Right atrium auricular region (tissue), 2 donors: Measurements from ENCODE around the gene KCTD15. TPM values are rescaled to one million over a fixed set of nuclear protein-coding genes. Genes with fewer than 3 reads are reported as not detected.

ENCODE experiments used
- DNase-seq: peaks from one replicate; pipeline ENCODE4 v3.0.0-alpha.2; 2019; ENCODE audit warnings: low spot score
- H3K27ac ChIP-seq, 2 donors: fragments of 200-600 bp; sonication (generic); 1 replicate in 1 of 2; 2 replicates in 1 of 2; pipeline ENCODE4 v1.5.1; 2016 to 2019
- H3K27me3 ChIP-seq, 2 donors: fragments of 200-600 bp; sonication (generic); one replicate each; pipeline versions ENCODE4 v1.5.1 to v1.6.0; 2017 to 2019
- H3K36me3 ChIP-seq: fragments of 200-600 bp; sonication (generic); one replicate; pipeline ENCODE4 v1.5.1; 2016
- H3K4me1 ChIP-seq, 2 donors: fragments of 200-600 bp; sonication (generic); one replicate each; pipeline versions ENCODE4 v1.5.1 to v1.6.0; 2017 to 2019
- H3K4me3 ChIP-seq, 2 donors: fragments of 200-600 bp; sonication (generic); 1 replicate in 1 of 2; 2 replicates in 1 of 2; pipeline ENCODE4 v1.5.1; 2017 to 2019; ENCODE audit warnings: mild to moderate bottlenecking in 1 of 2, moderate library complexity in 1 of 2
- H3K9me3 ChIP-seq, 2 donors: fragments of 200-600 bp; sonication (generic); one replicate each; pipeline ENCODE4 v1.5.1; 2019
- CTCF ChIP-seq, 2 donors: fragments of 200-600 bp; sonication (generic); IDR thresholded peaks; one replicate each; pipeline ENCODE4 v1.5.1; 2019; ENCODE audit warnings: antibody characterized with exemption in 2 of 2
- total RNA-seq, 2 donors: library from RNA; depleted of rRNA; stranded (reverse); fragments of >200 nt; gene quantifications; one replicate each; pipeline ENCODE4 v1.1.0, GENCODE V29; 2016

Gene KCTD15
- total RNA-seq, 2 donors from 2014 or later, result 8.6 to 24.4 TPM

- Histone ChIP-seq H3K4me3 (no peak overlapping the region), H3K4me1 (no peaks in the 10 kb centered on the region)
- TF ChIP-seq CTCF (IDR thresholded peaks at IDR 0.05), result no peak
Measured at GRCh38 chr19:33840783-33841182, 44.1 kb downstream of the KCTD15 start.

GRCh38 chr19:33841685-33842084 is 45.0 kb downstream of the KCTD15 start:
- no peak overlapping the region for H3K4me3 ChIP-seq
- no peak for DNase-seq
- no peaks in the 10 kb centered on the region for H3K9me3 ChIP-seq
- no peaks in the 10 kb centered on the region for H3K4me1 ChIP-seq
- H3K27ac ChIP-seq, result no peak overlapping the region
- no peak for TF ChIP-seq CTCF (IDR thresholded peaks at IDR 0.05)
- no peaks in the 10 kb centered on the region for H3K36me3 ChIP-seq
- H3K27me3 ChIP-seq, result no peaks in the 10 kb centered on the region

More at GRCh38 chr19:33840783-33841182, 44.1 kb downstream of the KCTD15 start:
- Histone ChIP-seq H3K36me3 (no peaks in the 10 kb centered on the region), H3K9me3 (no peaks in the 10 kb centered on the region), H3K27me3 (no peaks in the 10 kb centered on the region), H3K27ac (no peak overlapping the region)
- peak; percentile 43 for DNase-seq

- Histone ChIP-seq H3K4me1 (no peaks in the 10 kb centered on the region), H3K27me3 (no peaks in the 10 kb centered on the region), H3K9me3 (no peaks in the 10 kb centered on the region), H3K4me3 (no peak overlapping the region), H3K27ac (no peak overlapping the region), H3K36me3 (no peaks in the 10 kb centered on the region)
- DNase-seq, result no peak
- TF ChIP-seq CTCF (IDR thresholded peaks at IDR 0.05), result no peak
Measured at GRCh38 chr19:33844478-33844877, 47.8 kb downstream of the KCTD15 start.

GRCh38 chr19:33845498-33845897 is 48.8 kb downstream of the KCTD15 start:
- H3K27ac ChIP-seq, result no peak overlapping the region
- H3K9me3 ChIP-seq, result peaks cover 0 to 7% of the 10 kb centered on the region in 2 donors
- no peak for TF ChIP-seq CTCF (IDR thresholded peaks at IDR 0.05)
- DNase-seq, result no peak
- H3K4me3 ChIP-seq, result no peak overlapping the region
- no peaks in the 10 kb centered on the region for H3K4me1 ChIP-seq
- no peaks in the 10 kb centered on the region for H3K27me3 ChIP-seq
- no peaks in the 10 kb centered on the region for H3K36me3 ChIP-seq

GRCh38 chr19:33849551-33850147 is 53.0 kb downstream of the KCTD15 start:
- no peaks in the 10 kb centered on the region for H3K4me1 ChIP-seq
- H3K36me3 ChIP-seq, result no peaks in the 10 kb centered on the region
- no peaks in the 10 kb centered on the region for H3K27me3 ChIP-seq
- TF ChIP-seq CTCF (IDR thresholded peaks at IDR 0.05), result no peak
- peaks cover 0 to 29% of the 10 kb centered on the region in 2 donors for H3K9me3 ChIP-seq
- peak; percentile 40 for DNase-seq
- H3K27ac ChIP-seq, result no peak overlapping the region
- no peak overlapping the region for H3K4me3 ChIP-seq

- no peaks in the 10 kb centered on the region for H3K36me3 ChIP-seq
- no peaks in the 10 kb centered on the region for H3K9me3 ChIP-seq
- TF ChIP-seq CTCF (IDR thresholded peaks at IDR 0.05), result no peak
- no peak for DNase-seq
- H3K4me1 ChIP-seq, result no peaks in the 10 kb centered on the region
- H3K4me3 ChIP-seq, result no peak overlapping the region
- H3K27ac ChIP-seq, result no peak overlapping the region
- no peaks in the 10 kb centered on the region for H3K27me3 ChIP-seq
Measured at GRCh38 chr19:33859016-33859415, 62.3 kb downstream of the KCTD15 start.
